Measurements from ENCODE around the gene KCNN3.
"Not testable (repeated sequence)": the region's sequence is repeated elsewhere in the genome, so short reads cannot be mapped to it uniquely, and the experiment has no call there.

KCNN3 gene

GRCh38 chr1:154683820-154684219 is 186.3 kb downstream of the KCNN3 start:
- in situ Hi-C loops (cut with HindIII; ENCODE audit: low sequenced_read_pairs): no loop called here

DNA sequence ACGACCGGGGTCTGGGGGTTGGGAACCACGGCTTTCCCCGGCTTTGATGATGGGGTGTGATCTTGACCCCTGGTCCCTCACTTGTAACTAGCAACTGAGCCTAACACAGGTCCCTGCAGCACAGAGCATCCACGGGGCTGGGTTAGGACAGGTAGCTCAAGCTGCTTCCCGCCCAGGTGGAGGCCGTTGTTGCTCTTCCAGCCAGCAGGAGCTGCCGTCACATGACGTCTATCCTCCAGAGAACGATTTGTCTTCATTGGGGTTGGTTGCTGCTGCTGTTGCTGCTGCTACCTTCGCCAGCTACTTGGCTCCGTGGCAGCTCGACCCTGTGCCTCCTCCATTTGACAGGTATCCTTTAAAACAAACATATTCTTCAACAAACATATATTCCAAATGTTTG is 187.8 kb downstream of the KCNN3 start:
- in situ Hi-C loops (cut with HindIII; ENCODE audit: low sequenced_read_pairs): no loop called here

- in situ Hi-C loops (cut with HindIII; ENCODE audit: low sequenced_read_pairs): not testable (repeated sequence)
Measured at GRCh38 chr1:154677844-154678243, 192.2 kb downstream of the KCNN3 start.

- in situ Hi-C loops (cut with HindIII; ENCODE audit: low sequenced_read_pairs): not testable (repeated sequence)
Measured at GRCh38 chr1:154676847-154677246, 193.2 kb downstream of the KCNN3 start.

GRCh38 chr1:154674456-154674855 is 195.6 kb downstream of the KCNN3 start:
- in situ Hi-C loops (cut with HindIII; ENCODE audit: low sequenced_read_pairs): not testable (repeated sequence)

DNA sequence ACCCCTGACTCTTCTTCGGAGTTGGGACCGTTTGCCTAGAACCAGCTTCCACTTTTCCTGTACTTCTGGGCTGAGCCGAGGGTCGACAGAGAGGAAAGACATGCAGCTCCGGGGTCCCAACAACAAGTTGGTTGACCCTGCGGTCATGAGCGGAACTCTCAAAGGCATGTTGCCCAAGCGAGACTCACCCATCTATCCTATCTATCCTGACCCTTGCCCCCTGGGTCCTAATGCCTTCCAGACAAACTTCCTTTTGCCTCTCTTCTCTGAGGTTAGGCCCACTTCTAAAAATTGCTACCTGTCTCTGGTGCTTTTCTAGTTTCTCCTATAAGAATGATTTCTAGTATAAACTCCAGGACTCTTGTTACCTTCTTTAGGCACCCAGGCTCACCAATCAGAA is 197.8 kb downstream of the KCNN3 start:
- in situ Hi-C loops (cut with HindIII; ENCODE audit: low sequenced_read_pairs): not testable (repeated sequence)

GRCh38 chr1:154671412-154671811 is 198.7 kb downstream of the KCNN3 start:
- in situ Hi-C loops (cut with HindIII; ENCODE audit: low sequenced_read_pairs): not testable (repeated sequence)

GRCh38 chr1:154670310-154671270 is 199.5 kb downstream of the KCNN3 start:
- in situ Hi-C loops (cut with HindIII; ENCODE audit: low sequenced_read_pairs): not testable (repeated sequence)

- in situ Hi-C loops (cut with HindIII; ENCODE audit: low sequenced_read_pairs): no loop called here
Measured at GRCh38 chr1:154669464-154670282, 200.4 kb downstream of the KCNN3 start.

- in situ Hi-C loops (cut with HindIII; ENCODE audit: low sequenced_read_pairs): no loop called here
Measured at GRCh38 chr1:154666051-154666790, 203.9 kb downstream of the KCNN3 start.

DNA sequence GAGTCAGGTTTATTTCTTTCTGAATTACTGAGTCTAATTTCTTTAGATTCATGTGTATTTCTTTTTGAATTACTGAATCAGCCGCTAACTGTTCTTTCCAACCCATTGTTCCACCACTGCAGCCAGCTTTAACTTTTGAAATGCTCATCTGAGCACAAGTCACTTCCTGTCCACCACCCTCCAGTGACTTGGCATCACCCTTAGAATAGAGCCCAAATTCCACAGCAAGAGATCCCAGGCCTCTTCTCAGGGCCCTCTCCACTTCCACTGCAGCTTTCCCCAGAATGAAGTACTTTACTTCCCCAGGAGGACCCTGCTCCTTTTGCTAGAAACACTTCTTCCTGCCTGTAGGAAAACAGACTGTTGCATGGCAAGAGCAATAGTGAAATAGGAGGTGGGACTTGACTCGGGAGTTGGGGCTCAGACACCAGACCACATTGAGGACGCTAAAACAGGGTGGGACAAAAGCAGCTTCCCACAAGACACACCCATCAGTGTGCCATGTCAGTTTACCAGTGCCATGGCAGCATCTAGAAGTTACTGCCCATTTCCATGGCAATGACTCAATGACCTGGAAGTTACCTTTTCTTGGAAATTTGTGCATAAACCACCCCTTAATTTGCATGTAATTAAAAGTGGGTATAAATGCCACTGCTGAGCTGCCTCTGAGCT is 205.6 kb downstream of the KCNN3 start:
- in situ Hi-C loops (cut with HindIII; ENCODE audit: low sequenced_read_pairs): no loop called here

DNA sequence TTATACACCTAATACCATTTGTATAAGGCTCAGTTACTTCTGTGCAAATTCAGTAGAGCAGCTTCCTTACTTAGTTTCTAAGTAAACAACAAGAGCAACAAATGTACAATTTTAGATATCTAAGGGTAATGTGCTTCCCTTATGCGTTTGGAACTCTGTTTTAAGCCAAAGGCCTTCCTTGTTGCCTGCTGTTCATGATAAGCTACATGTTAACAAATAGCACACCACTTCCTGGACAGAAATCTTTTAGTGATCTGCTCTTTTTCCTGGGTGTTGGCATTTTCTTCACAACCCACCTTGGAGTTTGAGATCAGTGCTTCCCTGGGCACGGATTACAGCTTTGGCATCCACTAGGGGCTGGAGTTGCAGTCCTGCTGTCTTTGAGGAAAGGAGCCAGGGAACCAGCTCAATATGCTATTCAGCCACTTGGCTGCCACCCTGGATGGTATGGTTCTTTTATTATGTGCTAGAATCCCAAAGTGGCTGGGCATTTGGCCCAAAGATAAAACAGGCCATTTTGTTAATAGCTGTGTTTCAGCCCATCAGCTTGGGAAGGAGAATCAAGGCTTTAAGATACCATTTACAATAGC is 206.5 kb downstream of the KCNN3 start:
- in situ Hi-C loops (cut with HindIII; ENCODE audit: low sequenced_read_pairs): no loop called here

GRCh38 chr1:154661110-154661509 is 209.0 kb downstream of the KCNN3 start:
- in situ Hi-C loops (cut with HindIII; ENCODE audit: low sequenced_read_pairs): no loop called here

GRCh38 chr1:154659823-154660592 is 210.1 kb downstream of the KCNN3 start:
- in situ Hi-C loops (cut with HindIII; ENCODE audit: low sequenced_read_pairs): no loop called here

- in situ Hi-C loops (cut with HindIII; ENCODE audit: low sequenced_read_pairs): no loop called here
Measured at GRCh38 chr1:154657556-154657955, 212.5 kb downstream of the KCNN3 start.

- in situ Hi-C loops (cut with HindIII; ENCODE audit: low sequenced_read_pairs): no loop called here
Measured at GRCh38 chr1:154652893-154653292, 217.2 kb downstream of the KCNN3 start.
